Neural progenitor cell (in vitro differentiated cells): ENCODE data around the gene ORM1. TPM values are rescaled to one million over a fixed set of nuclear protein-coding genes. Genes with fewer than 3 reads are reported as not detected.

Experiments used
- DNase-seq: peaks from one replicate; pipeline ENCODE4 v3.0.0-alpha.2; 2016; ENCODE audit warnings: low spot score
- H2AFZ ChIP-seq: fragments of 200-600 bp; sonication (generic); replicated peaks from 2 replicates; pipeline ENCODE4 v1.6.1; 2016; ENCODE audit warnings: antibody characterized with exemption
- H3F3A ChIP-seq: fragments of 200-600 bp; sonication (generic); 2 replicates; pipeline ENCODE4 v1.6.1; 2016; ENCODE audit warnings: antibody characterized with exemption, low read depth
- H3K27ac ChIP-seq: fragments of 200-600 bp; sonication (generic); 2 replicates; pipeline ENCODE4 v1.5.1; 2016; ENCODE audit warnings: mild to moderate bottlenecking
- H3K27me3 ChIP-seq: fragments of 200-600 bp; sonication (generic); 2 replicates; pipeline ENCODE4 v1.6.1; 2016; ENCODE audit warnings: mild to moderate bottlenecking, moderate library complexity
- H3K36me3 ChIP-seq: fragments of 200-600 bp; sonication (generic); 2 replicates; pipeline ENCODE4 v1.5.1; 2016
- H3K4me1 ChIP-seq: fragments of 200-600 bp; sonication (generic); 2 replicates; pipeline ENCODE4 v1.6.1; 2016; ENCODE audit warnings: mixed run types
- H3K4me2 ChIP-seq: fragments of 200-600 bp; sonication (generic); 2 replicates; pipeline ENCODE4 v1.6.1; 2016
- H3K4me3 ChIP-seq: fragments of 200-600 bp; sonication (generic); 2 replicates; pipeline ENCODE4 v1.5.1; 2016
- H3K79me2 ChIP-seq: fragments of 200-600 bp; sonication (generic); 2 replicates; pipeline ENCODE4 v1.6.1; 2016; ENCODE audit warnings: low read depth
- H3K9ac ChIP-seq: fragments of 200-600 bp; sonication (generic); 2 replicates; pipeline ENCODE4 v1.6.1; 2016
- H3K9me3 ChIP-seq: fragments of 200-600 bp; sonication (generic); 2 replicates; pipeline ENCODE4 v1.5.1; 2016; ENCODE audit warnings: low read depth
- H4K20me1 ChIP-seq: fragments of 200-600 bp; sonication (generic); 2 replicates; pipeline ENCODE4 v1.6.1; 2016; ENCODE audit warnings: low read depth
- H3K27ac Mint-ChIP-seq: 3 replicates; pipeline ENCODE4 v1.8.0; 2021; ENCODE audit warnings: mixed read lengths
- H3K27me3 Mint-ChIP-seq: 2 replicates; pipeline ENCODE4 v1.8.0; 2022; ENCODE audit warnings: low read depth, mild to moderate bottlenecking, inconsistent platforms, moderate library complexity, mixed read lengths; ENCODE audit not compliant: insufficient read depth
- H3K36me3 Mint-ChIP-seq: 3 replicates; pipeline ENCODE4 v1.8.0; 2021; ENCODE audit warnings: mixed read lengths
- H3K4me1 Mint-ChIP-seq: 3 replicates; pipeline ENCODE4 v1.8.0; 2021; ENCODE audit warnings: mixed read lengths
- H3K4me3 Mint-ChIP-seq: 3 replicates; pipeline ENCODE4 v1.8.0; 2021; ENCODE audit warnings: mild to moderate bottlenecking, moderate library complexity, mixed read lengths
- H3K9me3 Mint-ChIP-seq: 3 replicates; pipeline ENCODE4 v1.8.0; 2020; ENCODE audit warnings: mixed read lengths
- CTCF ChIP-seq: fragments of 200-600 bp; sonication (generic); IDR thresholded peaks from 2 replicates; pipeline ENCODE4 v1.5.1; 2017; ENCODE audit warnings: antibody characterized with exemption, mild to moderate bottlenecking
- EZH2 ChIP-seq: fragments of 200-600 bp; sonication (generic); IDR thresholded peaks from 2 replicates; pipeline ENCODE4 v1.6.1; 2017; ENCODE audit warnings: antibody characterized with exemption, mild to moderate bottlenecking, moderate library complexity
- EZH2phosphoT487 ChIP-seq: fragments of 200-600 bp; sonication (generic); IDR thresholded peaks from 2 replicates; pipeline ENCODE4 v1.6.1; 2017; ENCODE audit warnings: antibody characterized with exemption
- total RNA-seq: library from RNA; depleted of rRNA; stranded (reverse); fragments of >200 nt; gene quantifications from 2 replicates; pipeline ENCODE4 v1.2.3, GENCODE V29; 2015; ENCODE audit warnings: low replicate concordance

Gene ORM1
- total RNA-seq, 1 donor from 2014 or later = not detected

- Histone ChIP-seq H3K27me3 (no peaks in the 10 kb centered on the region), H3K27ac (no peak overlapping the region), H3K4me1 (no peaks in the 10 kb centered on the region), H3K79me2 (no peaks in the 10 kb centered on the region), H3F3A (no peaks in the 10 kb centered on the region), H3K4me3 (no peak overlapping the region), H3K9me3 (no peaks in the 10 kb centered on the region), H2AFZ (no peak overlapping the region), H3K4me2 (no peak overlapping the region), H3K36me3 (no peaks in the 10 kb centered on the region), H3K9ac (no peak overlapping the region), H4K20me1 (no peaks in the 10 kb centered on the region)
- Mint-ChIP-seq H3K9me3 (no peaks in the 10 kb centered on the region), H3K4me1 (peaks cover 2% of the 10 kb centered on the region), H3K4me3 (no peak overlapping the region), H3K27me3 (peaks cover 4% of the 10 kb centered on the region), H3K36me3 (peaks cover 13% of the 10 kb centered on the region), H3K27ac (no peak overlapping the region)
- TF ChIP-seq EZH2 (no peak), CTCF (no peak), EZH2phosphoT487 (no peak)
- DNase-seq = no peak
These were observed 20.0 kb downstream of the ORM1 start for GRCh38 chr9:114342755-114343440.

- DNase-seq = no peak
- H3K4me1 Mint-ChIP-seq = peaks cover 9% of the 10 kb centered on the region
- no peak overlapping the region for H3K4me3 Mint-ChIP-seq
- H3K27ac ChIP-seq = no peak overlapping the region
- H3K27me3 ChIP-seq = no peaks in the 10 kb centered on the region
- H3K4me1 ChIP-seq = peaks cover 2% of the 10 kb centered on the region
- H3K36me3 ChIP-seq = no peaks in the 10 kb centered on the region
- peaks cover 12% of the 10 kb centered on the region for H3K36me3 Mint-ChIP-seq
- H3K79me2 ChIP-seq = no peaks in the 10 kb centered on the region
- TF ChIP-seq CTCF (no peak), EZH2phosphoT487 (no peak), EZH2 (no peak)
- H3K27me3 Mint-ChIP-seq = peaks cover 4% of the 10 kb centered on the region
- no peak overlapping the region for H3K4me3 ChIP-seq
- no peak overlapping the region for H3K27ac Mint-ChIP-seq
- no peaks in the 10 kb centered on the region for H4K20me1 ChIP-seq
- no peak overlapping the region for H3K4me2 ChIP-seq
- H2AFZ ChIP-seq = no peak overlapping the region
- no peaks in the 10 kb centered on the region for H3K9me3 Mint-ChIP-seq
- H3K9ac ChIP-seq = no peak overlapping the region
- no peaks in the 10 kb centered on the region for H3F3A ChIP-seq
- H3K9me3 ChIP-seq = no peaks in the 10 kb centered on the region
These were observed 20.7 kb downstream of the ORM1 start for GRCh38 chr9:114343471-114344187.

- peaks cover 8% of the 10 kb centered on the region for H3K4me1 ChIP-seq
- Mint-ChIP-seq H3K9me3 (no peaks in the 10 kb centered on the region), H3K36me3 (peaks cover 12% of the 10 kb centered on the region), H3K4me1 (peaks cover 15% of the 10 kb centered on the region), H3K4me3 (no peak overlapping the region), H3K27ac (no peak overlapping the region), H3K27me3 (peaks cover 4% of the 10 kb centered on the region)
- no peak overlapping the region for H3K9ac ChIP-seq
- no peaks in the 10 kb centered on the region for H3K27me3 ChIP-seq
- no peak for DNase-seq
- H3K4me3 ChIP-seq = no peak overlapping the region
- no peaks in the 10 kb centered on the region for H3K9me3 ChIP-seq
- H3K79me2 ChIP-seq = no peaks in the 10 kb centered on the region
- no peaks in the 10 kb centered on the region for H3F3A ChIP-seq
- no peak overlapping the region for H3K27ac ChIP-seq
- H4K20me1 ChIP-seq = no peaks in the 10 kb centered on the region
- no peak for TF ChIP-seq EZH2
- TF ChIP-seq EZH2phosphoT487 = no peak
- no peak for TF ChIP-seq CTCF
- H2AFZ ChIP-seq = no peak overlapping the region
- H3K36me3 ChIP-seq = no peaks in the 10 kb centered on the region
- no peak overlapping the region for H3K4me2 ChIP-seq
These were observed 21.3 kb downstream of the ORM1 start for GRCh38 chr9:114344188-114344566.
